ENCODE data around the gene NEUROG1. TPM values are rescaled to one million over a fixed set of nuclear protein-coding genes. Genes with fewer than 3 reads are reported as not detected.

The NEUROG1 gene
- total RNA-seq, 1 experiment from 2014 or later, result not detected

GRCh38 chr5:135551593-135552447, 16.1 kb upstream of the NEUROG1 start:
- intact Hi-C loops (cut with micrococcal nuclease; ENCODE audit: unreplicated experiment), result loop anchor here (1.0 kb wide), 1 partner anchor 86 kb away; no protein-coding TSS in a partner anchor
- peaks cover 44% of the 10 kb centered on the region for H3K27me3 ChIP-seq (replicated peaks; ENCODE audit: insufficient read depth, low read depth, low read length, poor library complexity)

GRCh38 chr5:135549413-135549812, 13.6 kb upstream of the NEUROG1 start:
- Histone ChIP-seq H3K27me3 (replicated peaks; ENCODE audit: insufficient read depth, low read depth, low read length, poor library complexity) (peaks cover 62% of the 10 kb centered on the region), H3K27ac (ENCODE audit: low read depth, low read length, poor library complexity, severe bottlenecking) (no peak overlapping the region), H3K4me3 (ENCODE audit: low read depth, low read length, poor library complexity, severe bottlenecking) (no peak overlapping the region), H3K4me1 (ENCODE audit: insufficient read depth, low read length, poor library complexity, severe bottlenecking) (no peaks in the 10 kb centered on the region), H3K9me3 (ENCODE audit: low read depth, low read length, poor library complexity, severe bottlenecking) (no peaks in the 10 kb centered on the region), H3K36me3 (ENCODE audit: insufficient read depth, low read length, poor library complexity, severe bottlenecking) (no peaks in the 10 kb centered on the region)
- no TSS peak for BruUV-seq (replicated peaks)
- CTCF ChIA-PET, result interaction anchor here (1.4 to 6.0 kb wide), 2 partner anchors 17 to 84 kb away, joined by 5 to 99 read pairs; no protein-coding TSS in a partner anchor
- POLR2A ChIA-PET (ENCODE audit: low non-redundant PET), result no interaction called here
- DNase-seq (ENCODE audit: low spot score), result no peak
- intact Hi-C loops (cut with micrococcal nuclease; ENCODE audit: unreplicated experiment), result no loop called here
- TF ChIP-seq EZH2 (IDR thresholded peaks at IDR 0.05; ENCODE audit: borderline replicate concordance, low read depth, low read length, poor library complexity, severe bottlenecking) (no peak), CTCF (conservative IDR thresholded peaks at IDR 0.05; ENCODE audit: low read depth, low read length) (no peak)

More at GRCh38 chr5:135551593-135552447, 16.1 kb upstream of the NEUROG1 start:
- Histone ChIP-seq H3K4me1 (ENCODE audit: insufficient read depth, low read length, poor library complexity, severe bottlenecking) (no peaks in the 10 kb centered on the region), H3K36me3 (ENCODE audit: insufficient read depth, low read length, poor library complexity, severe bottlenecking) (no peaks in the 10 kb centered on the region), H3K27ac (ENCODE audit: low read depth, low read length, poor library complexity, severe bottlenecking) (no peak overlapping the region), H3K4me3 (ENCODE audit: low read depth, low read length, poor library complexity, severe bottlenecking) (no peak overlapping the region), H3K9me3 (ENCODE audit: low read depth, low read length, poor library complexity, severe bottlenecking) (no peaks in the 10 kb centered on the region)
- POLR2A ChIA-PET (ENCODE audit: low non-redundant PET), result no interaction called here
- no TSS peak for BruUV-seq (replicated peaks)
- DNase-seq (ENCODE audit: low spot score), result peak; percentile 79
- TF ChIP-seq EZH2 (IDR thresholded peaks at IDR 0.05; ENCODE audit: borderline replicate concordance, low read depth, low read length, poor library complexity, severe bottlenecking) (no peak), CTCF (conservative IDR thresholded peaks at IDR 0.05; ENCODE audit: low read depth, low read length) (peak; percentile 84)
- CTCF ChIA-PET, result interaction anchor here (0.5 to 6.0 kb wide), 12 partner anchors 15 to 279 kb away, joined by 3 to 99 read pairs (median 4); no protein-coding TSS in a partner anchor

- TF ChIP-seq EZH2 (IDR thresholded peaks at IDR 0.05; ENCODE audit: borderline replicate concordance, low read depth, low read length, poor library complexity, severe bottlenecking), result no peak
- TF ChIP-seq CTCF (conservative IDR thresholded peaks at IDR 0.05; ENCODE audit: low read depth, low read length), result no peak
- DNase-seq (ENCODE audit: low spot score), result no peak
- H3K4me3 ChIP-seq (ENCODE audit: low read depth, low read length, poor library complexity, severe bottlenecking), result no peak overlapping the region
- no peaks in the 10 kb centered on the region for H3K9me3 ChIP-seq (ENCODE audit: low read depth, low read length, poor library complexity, severe bottlenecking)
- H3K36me3 ChIP-seq (ENCODE audit: insufficient read depth, low read length, poor library complexity, severe bottlenecking), result no peaks in the 10 kb centered on the region
- peaks cover 79% of the 10 kb centered on the region for H3K27me3 ChIP-seq (replicated peaks; ENCODE audit: insufficient read depth, low read depth, low read length, poor library complexity)
- CTCF ChIA-PET, result no interaction called here
- H3K27ac ChIP-seq (ENCODE audit: low read depth, low read length, poor library complexity, severe bottlenecking), result no peak overlapping the region
- H3K4me1 ChIP-seq (ENCODE audit: insufficient read depth, low read length, poor library complexity, severe bottlenecking), result peaks cover 6% of the 10 kb centered on the region
- BruUV-seq (replicated peaks), result no TSS peak
- intact Hi-C loops (cut with micrococcal nuclease; ENCODE audit: unreplicated experiment), result no loop called here
- POLR2A ChIA-PET (ENCODE audit: low non-redundant PET), result no interaction called here
Observed at GRCh38 chr5:135547590-135548254, 12.0 kb upstream of the NEUROG1 start.
